Measurements from ENCODE around the gene CTNNA3. TPM values are rescaled to one million over a fixed set of nuclear protein-coding genes. Genes with fewer than 3 reads are reported as not detected.

CTNNA3 gene
- total RNA-seq, 1 experiment from 2014 or later, result not detected

DNA sequence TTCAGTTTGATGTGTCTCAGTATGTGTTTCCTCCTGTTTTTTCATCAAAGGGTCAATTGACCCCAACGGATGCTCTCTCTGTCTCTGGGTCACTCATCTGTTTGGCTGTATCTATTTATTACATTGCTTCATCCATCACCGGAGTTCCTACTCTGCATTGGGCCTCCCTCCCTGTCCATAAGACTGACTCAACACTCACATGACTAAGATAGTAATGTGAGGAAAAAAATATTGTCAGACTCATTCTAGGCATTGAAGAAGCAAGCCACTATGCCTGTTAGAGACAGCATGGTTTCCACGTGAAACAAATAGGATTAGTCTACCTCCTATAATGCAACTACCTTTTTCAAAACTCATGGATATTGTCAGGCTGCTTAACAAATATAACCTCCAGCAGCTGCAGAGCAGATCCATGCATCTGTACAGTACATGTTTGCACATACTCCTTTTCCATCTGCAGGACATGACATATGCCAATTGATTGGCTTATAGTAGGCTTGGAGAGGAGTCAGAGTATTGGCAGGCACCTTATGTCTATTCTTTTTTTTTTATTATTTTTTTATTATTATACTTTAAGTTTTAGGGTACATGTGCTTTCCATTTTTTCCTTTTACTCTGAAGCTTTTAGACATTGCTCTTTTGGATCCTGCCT is 495.0 kb downstream of the CTNNA3 start:
- no peak overlapping the region for H3K27ac ChIP-seq (ENCODE audit: low read length)
- no peak overlapping the region for H3K9ac ChIP-seq (ENCODE audit: low read length)
- no peak overlapping the region for H3K4me2 ChIP-seq (ENCODE audit: low read depth, low read length, poor library complexity, severe bottlenecking)
- H3K9me2 ChIP-seq (replicated peaks; ENCODE audit: insufficient read depth, low read length), result no peaks in the 10 kb centered on the region
- H3K27me3 ChIP-seq (ENCODE audit: low read length), result no peaks in the 10 kb centered on the region
- no peaks in the 10 kb centered on the region for H3K4me1 ChIP-seq (ENCODE audit: low read length)
- H3K9me3 ChIP-seq (ENCODE audit: low read length), result no peaks in the 10 kb centered on the region
- no peak overlapping the region for H3K4me3 ChIP-seq (ENCODE audit: low read length)
- DNase-seq, result no peak
- no peaks in the 10 kb centered on the region for H4K20me1 ChIP-seq (ENCODE audit: insufficient read depth, low read depth, low read length)
- no peaks in the 10 kb centered on the region for H3K79me2 ChIP-seq (ENCODE audit: low read length)
- no peak overlapping the region for H2AFZ ChIP-seq (ENCODE audit: low read length)
- H3K36me3 ChIP-seq (ENCODE audit: insufficient read depth, low read length), result no peaks in the 10 kb centered on the region

- H3K9me3 ChIP-seq (ENCODE audit: low read length), result 0 out of 2 replicates have a peak, but pooled peaks cover 2% of the 10 kb centered on the region
- no peak for DNase-seq
- H3K4me3 ChIP-seq (ENCODE audit: low read length), result no peak overlapping the region
Observed at GRCh38 chr10:67175354-67175753, 520.6 kb downstream of the CTNNA3 start.

DNA sequence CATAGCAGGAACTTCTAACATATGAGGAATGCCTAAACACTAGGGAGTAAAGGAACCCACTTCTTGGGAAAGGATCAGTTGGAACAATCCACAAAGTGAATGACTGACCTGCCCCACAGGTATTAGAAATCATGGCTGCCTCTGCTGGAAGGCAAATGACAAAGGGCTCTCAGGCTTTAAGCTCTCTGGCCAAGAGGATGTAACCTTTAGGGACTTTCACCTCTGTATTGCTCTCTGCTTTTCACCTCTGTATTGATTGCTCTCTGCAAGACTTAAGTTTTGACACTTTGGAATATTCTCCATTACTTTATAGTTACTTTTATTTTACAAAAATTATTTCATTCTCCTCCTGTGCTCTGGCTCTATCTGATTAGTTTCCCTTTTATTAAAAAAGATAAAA is 522.2 kb downstream of the CTNNA3 start:
- Histone ChIP-seq H4K20me1 (ENCODE audit: insufficient read depth, low read depth, low read length) (no peaks in the 10 kb centered on the region), H3K27ac (ENCODE audit: low read length) (no peak overlapping the region), H3K4me2 (ENCODE audit: low read depth, low read length, poor library complexity, severe bottlenecking) (no peak overlapping the region), H2AFZ (ENCODE audit: low read length) (no peak overlapping the region), H3K4me1 (ENCODE audit: low read length) (no peaks in the 10 kb centered on the region), H3K9ac (ENCODE audit: low read length) (no peak overlapping the region), H3K27me3 (ENCODE audit: low read length) (no peaks in the 10 kb centered on the region), H3K9me2 (replicated peaks; ENCODE audit: insufficient read depth, low read length) (no peaks in the 10 kb centered on the region), H3K4me3 (ENCODE audit: low read length) (no peak overlapping the region), H3K36me3 (ENCODE audit: insufficient read depth, low read length) (no peaks in the 10 kb centered on the region), H3K79me2 (ENCODE audit: low read length) (no peaks in the 10 kb centered on the region), H3K9me3 (ENCODE audit: low read length) (0 out of 2 replicates have a peak, but pooled peaks cover 2% of the 10 kb centered on the region)
- DNase-seq, result no peak

More at GRCh38 chr10:67175354-67175753, 520.6 kb downstream of the CTNNA3 start:
- no peaks in the 10 kb centered on the region for H3K27me3 ChIP-seq (ENCODE audit: low read length)
- no peaks in the 10 kb centered on the region for H3K36me3 ChIP-seq (ENCODE audit: insufficient read depth, low read length)
- no peaks in the 10 kb centered on the region for H3K4me1 ChIP-seq (ENCODE audit: low read length)
- H3K27ac ChIP-seq (ENCODE audit: low read length), result no peak overlapping the region
- no peak overlapping the region for H3K4me2 ChIP-seq (ENCODE audit: low read depth, low read length, poor library complexity, severe bottlenecking)
- no peak overlapping the region for H2AFZ ChIP-seq (ENCODE audit: low read length)
- H3K9ac ChIP-seq (ENCODE audit: low read length), result no peak overlapping the region
- H4K20me1 ChIP-seq (ENCODE audit: insufficient read depth, low read depth, low read length), result no peaks in the 10 kb centered on the region
- no peaks in the 10 kb centered on the region for H3K9me2 ChIP-seq (replicated peaks; ENCODE audit: insufficient read depth, low read length)
- no peaks in the 10 kb centered on the region for H3K79me2 ChIP-seq (ENCODE audit: low read length)

DNA sequence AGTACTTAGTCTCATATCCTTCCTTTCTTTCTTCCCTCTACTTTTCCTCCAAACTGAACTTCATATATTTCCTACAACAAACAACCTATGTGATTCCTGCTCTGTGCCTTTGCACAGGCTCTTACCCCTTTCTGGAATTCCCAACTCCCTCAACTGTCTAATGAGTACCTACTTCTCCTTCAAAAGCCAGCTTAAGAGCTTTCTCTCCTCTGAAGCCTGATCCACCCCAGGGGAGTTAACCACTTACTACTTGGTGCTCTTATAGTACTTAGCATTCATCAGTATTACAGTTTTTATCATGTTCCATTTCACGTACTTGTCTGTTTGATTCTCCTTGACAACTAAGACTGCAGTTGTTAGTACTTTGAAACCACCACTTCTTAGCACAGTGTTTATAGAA is 524.0 kb downstream of the CTNNA3 start:
- Histone ChIP-seq H3K4me3 (ENCODE audit: low read length) (no peak overlapping the region), H3K9me2 (replicated peaks; ENCODE audit: insufficient read depth, low read length) (no peaks in the 10 kb centered on the region), H3K27me3 (ENCODE audit: low read length) (no peaks in the 10 kb centered on the region), H3K4me2 (ENCODE audit: low read depth, low read length, poor library complexity, severe bottlenecking) (no peak overlapping the region), H3K36me3 (ENCODE audit: insufficient read depth, low read length) (no peaks in the 10 kb centered on the region), H4K20me1 (ENCODE audit: insufficient read depth, low read depth, low read length) (no peaks in the 10 kb centered on the region), H3K79me2 (ENCODE audit: low read length) (no peaks in the 10 kb centered on the region), H2AFZ (ENCODE audit: low read length) (no peak overlapping the region), H3K9ac (ENCODE audit: low read length) (no peak overlapping the region), H3K27ac (ENCODE audit: low read length) (no peak overlapping the region), H3K9me3 (ENCODE audit: low read length) (peaks cover 2% of the 10 kb centered on the region; the same call in 1 of the 2 replicates), H3K4me1 (ENCODE audit: low read length) (no peaks in the 10 kb centered on the region)
- DNase-seq, result no peak

- no peaks in the 10 kb centered on the region for H4K20me1 ChIP-seq (ENCODE audit: insufficient read depth, low read depth, low read length)
- no peak for DNase-seq
- H3K9me2 ChIP-seq (replicated peaks; ENCODE audit: insufficient read depth, low read length), result 0 out of 2 replicates have a peak, but pooled peaks cover 4% of the 10 kb centered on the region
- H3K4me3 ChIP-seq (ENCODE audit: low read length), result no peak overlapping the region
- no peak overlapping the region for H3K4me2 ChIP-seq (ENCODE audit: low read depth, low read length, poor library complexity, severe bottlenecking)
- no peak overlapping the region for H2AFZ ChIP-seq (ENCODE audit: low read length)
- no peaks in the 10 kb centered on the region for H3K4me1 ChIP-seq (ENCODE audit: low read length)
- H3K79me2 ChIP-seq (ENCODE audit: low read length), result no peaks in the 10 kb centered on the region
- no peaks in the 10 kb centered on the region; the same call in 1 of the 2 replicates for H3K9me3 ChIP-seq (ENCODE audit: low read length)
- no peaks in the 10 kb centered on the region for H3K36me3 ChIP-seq (ENCODE audit: insufficient read depth, low read length)
- no peak overlapping the region for H3K9ac ChIP-seq (ENCODE audit: low read length)
- no peaks in the 10 kb centered on the region for H3K27me3 ChIP-seq (ENCODE audit: low read length)
- H3K27ac ChIP-seq (ENCODE audit: low read length), result no peak overlapping the region
Observed at GRCh38 chr10:67156239-67156638, 539.8 kb downstream of the CTNNA3 start.

DNA sequence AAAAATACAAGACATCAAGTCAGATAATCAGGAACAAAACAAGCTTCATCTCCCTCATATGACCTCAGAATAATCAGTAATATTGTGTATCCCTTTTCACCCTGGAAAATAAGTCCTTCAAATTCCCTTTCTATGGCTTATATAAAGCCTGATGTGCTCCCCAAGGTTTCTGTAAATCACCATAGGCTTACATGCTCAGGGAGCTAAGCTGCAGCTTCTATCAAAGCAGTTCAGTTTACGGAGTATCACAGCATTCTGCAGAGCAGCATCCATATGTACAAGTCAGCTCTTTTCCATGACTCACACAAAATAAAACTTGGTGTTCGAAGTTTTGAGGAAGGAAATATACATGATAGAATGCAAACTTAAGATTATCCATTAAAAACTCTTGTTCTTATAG is 544.5 kb downstream of the CTNNA3 start:
- DNase-seq, result no peak
- Histone ChIP-seq H3K9me2 (replicated peaks; ENCODE audit: insufficient read depth, low read length) (no peaks in the 10 kb centered on the region), H3K79me2 (ENCODE audit: low read length) (no peaks in the 10 kb centered on the region), H2AFZ (ENCODE audit: low read length) (no peak overlapping the region), H4K20me1 (ENCODE audit: insufficient read depth, low read depth, low read length) (no peaks in the 10 kb centered on the region), H3K9ac (ENCODE audit: low read length) (no peak overlapping the region), H3K27me3 (ENCODE audit: low read length) (no peaks in the 10 kb centered on the region), H3K4me3 (ENCODE audit: low read length) (no peak overlapping the region), H3K4me1 (ENCODE audit: low read length) (no peaks in the 10 kb centered on the region), H3K36me3 (ENCODE audit: insufficient read depth, low read length) (no peaks in the 10 kb centered on the region), H3K4me2 (ENCODE audit: low read depth, low read length, poor library complexity, severe bottlenecking) (no peak overlapping the region), H3K9me3 (ENCODE audit: low read length) (no peaks in the 10 kb centered on the region), H3K27ac (ENCODE audit: low read length) (no peak overlapping the region)

GRCh38 chr10:67144530-67144929 is 551.5 kb downstream of the CTNNA3 start:
- no peaks in the 10 kb centered on the region for H3K9me2 ChIP-seq (replicated peaks; ENCODE audit: insufficient read depth, low read length)
- H3K4me2 ChIP-seq (ENCODE audit: low read depth, low read length, poor library complexity, severe bottlenecking), result no peak overlapping the region
- no peaks in the 10 kb centered on the region for H3K9me3 ChIP-seq (ENCODE audit: low read length)
- H3K79me2 ChIP-seq (ENCODE audit: low read length), result no peaks in the 10 kb centered on the region
- no peaks in the 10 kb centered on the region for H3K36me3 ChIP-seq (ENCODE audit: insufficient read depth, low read length)
- H3K27me3 ChIP-seq (ENCODE audit: low read length), result no peaks in the 10 kb centered on the region
- H3K4me3 ChIP-seq (ENCODE audit: low read length), result no peak overlapping the region
- no peak overlapping the region for H3K27ac ChIP-seq (ENCODE audit: low read length)
- no peak overlapping the region for H3K9ac ChIP-seq (ENCODE audit: low read length)
- DNase-seq, result no peak
- no peaks in the 10 kb centered on the region for H3K4me1 ChIP-seq (ENCODE audit: low read length)
- no peaks in the 10 kb centered on the region for H4K20me1 ChIP-seq (ENCODE audit: insufficient read depth, low read depth, low read length)
- H2AFZ ChIP-seq (ENCODE audit: low read length), result no peak overlapping the region

DNA sequence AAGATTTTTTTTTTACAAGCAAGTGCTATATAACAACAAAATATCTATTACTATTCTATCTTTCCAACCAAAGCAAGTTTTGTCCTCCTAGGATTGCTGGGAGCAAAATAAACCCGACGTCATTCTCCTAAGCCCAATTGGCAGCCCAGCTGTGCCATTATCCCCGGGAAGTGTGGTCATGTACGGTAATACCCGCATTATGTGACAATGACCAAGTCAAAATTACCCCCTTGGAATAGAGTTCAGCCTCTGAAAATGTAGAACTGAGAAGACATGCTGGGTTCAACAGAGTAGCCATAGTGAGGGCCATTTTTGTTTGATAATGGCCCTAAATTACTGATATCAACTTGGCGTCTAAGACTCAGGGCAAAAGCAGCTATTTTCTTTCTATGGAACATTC is 554.7 kb downstream of the CTNNA3 start:
- DNase-seq, result no peak

More for the DNA sequence above, 554.7 kb downstream of the CTNNA3 start:
- no peaks in the 10 kb centered on the region for H3K36me3 ChIP-seq (ENCODE audit: insufficient read depth, low read length)
- no peak overlapping the region for H3K4me3 ChIP-seq (ENCODE audit: low read length)
- no peaks in the 10 kb centered on the region for H3K27me3 ChIP-seq (ENCODE audit: low read length)
- H3K4me1 ChIP-seq (ENCODE audit: low read length), result no peaks in the 10 kb centered on the region
- H2AFZ ChIP-seq (ENCODE audit: low read length), result no peak overlapping the region
- H3K4me2 ChIP-seq (ENCODE audit: low read depth, low read length, poor library complexity, severe bottlenecking), result no peak overlapping the region
- H3K9me3 ChIP-seq (ENCODE audit: low read length), result no peaks in the 10 kb centered on the region
- no peaks in the 10 kb centered on the region for H4K20me1 ChIP-seq (ENCODE audit: insufficient read depth, low read depth, low read length)
- no peak overlapping the region for H3K27ac ChIP-seq (ENCODE audit: low read length)
- H3K79me2 ChIP-seq (ENCODE audit: low read length), result no peaks in the 10 kb centered on the region
- no peak overlapping the region for H3K9ac ChIP-seq (ENCODE audit: low read length)
- H3K9me2 ChIP-seq (replicated peaks; ENCODE audit: insufficient read depth, low read length), result no peaks in the 10 kb centered on the region

Measured in Karpas-422 (cell line).